A549 (cell line): ENCODE results near the gene ARHGAP22. TPM values are rescaled to one million over a fixed set of nuclear protein-coding genes. Genes with fewer than 3 reads are reported as not detected.

ENCODE experiments used
- ATAC-seq, 2 experiments: fragments of 200-7000 bp in 1 of 2; fragments of >200 bp in 1 of 2; cut with Nextera tagmentation in 1 of 2; cut with Tn5 transposase in 1 of 2; 3 replicates each; pipeline versions ENCODE4 v1.8.0 to v1.9.1; 2018 to 2020; ENCODE audit warnings: mild to moderate bottlenecking in 1 of 2, moderate library complexity in 1 of 2
- CTCF ChIA-PET: fragments of 300-600 bp; sonication (Branson Sonifier 250); formaldehyde crosslinking; extraction: SDS; loops from one replicate; lab custom pipeline; 2021; ENCODE audit warnings: antibody characterized with exemption, inconsistent platforms; lab: Yijun Ruan, JAX
- POLR2A ChIA-PET: fragments of 350-600 bp; formaldehyde crosslinking; extraction: SDS; loops from one replicate; lab custom pipeline; 2021; ENCODE audit warnings: antibody characterized with exemption, inconsistent platforms; lab: Yijun Ruan, JAX
- DNase-seq, 2 experiments: peaks; one replicate each; pipeline versions ENCODE4 v3.0.0 to v3.0.0-alpha.2; 2011 to 2016; ENCODE audit warnings: low read depth in 1 of 2, low spot score in 1 of 2
- FAIRE-seq: peaks from 2 replicates; lab custom pipeline; 2011; peaks lifted over from hg19 to GRCh38; lab: Jason Lieb, UNC
- H3K27ac ChIP-seq, 2 experiments: fragments of >200 bp; sonication (Bioruptor Twin); formaldehyde crosslinking; 3 replicates each; pipeline ENCODE4 v1.5.1; 2016 to 2017
- H3K4me1 ChIP-seq: fragments of >200 bp; sonication (Bioruptor Twin); formaldehyde crosslinking; 3 replicates; pipeline ENCODE4 v1.6.1; 2016
- H3K4me2 ChIP-seq: fragments of >200 bp; sonication (Bioruptor Twin); formaldehyde crosslinking; 3 replicates; pipeline ENCODE4 v1.6.1; 2016
- H3K4me3 ChIP-seq: fragments of >200 bp; sonication (Bioruptor Twin); formaldehyde crosslinking; 3 replicates; pipeline ENCODE4 v1.5.1; 2016
- H3K9me3 ChIP-seq: fragments of >200 bp; sonication (Bioruptor Twin); formaldehyde crosslinking; 3 replicates; pipeline ENCODE4 v1.6.1; 2016
- BCL3 ChIP-seq: fragments of >200 bp; sonication (Bioruptor Twin); formaldehyde crosslinking; IDR thresholded peaks from 3 replicates; pipeline ENCODE4 v1.6.1; 2016
- BHLHE40 ChIP-seq: IDR thresholded peaks from 2 replicates; pipeline ENCODE4 v1.6.1; 2012; ENCODE audit warnings: low read depth, low read length, inconsistent platforms
- CEBPB ChIP-seq, 2 experiments: fragments of >200 bp in 1 of 2; sonication (Bioruptor Twin) in 1 of 2; formaldehyde crosslinking in 1 of 2; IDR thresholded peaks; 2 replicates each; pipeline ENCODE4 v1.6.1; 2012 to 2016
- CTCF ChIP-seq: fragments of >200 bp; sonication (Bioruptor Twin); formaldehyde crosslinking; IDR thresholded peaks from 3 replicates; pipeline ENCODE4 v1.5.1; 2016
- ELK1 ChIP-seq: fragments of 150-350 bp; IDR thresholded peaks from 2 replicates; pipeline ENCODE4 v1.6.1; 2014; ENCODE audit warnings: low read depth, mild to moderate bottlenecking, low read length
- FOXS1 ChIP-seq: fragments of 250-450 bp; sonication (Bioruptor Pico); IDR thresholded peaks from 2 replicates; pipeline ENCODE4 v1.5.0; 2020; ENCODE audit warnings: mild to moderate bottlenecking, moderate library complexity
- GATA3 ChIP-seq: IDR thresholded peaks from 2 replicates; pipeline ENCODE4 v1.6.1; 2012; ENCODE audit warnings: borderline replicate concordance
- HES2 ChIP-seq: fragments of >200 bp; sonication (Bioruptor Twin); formaldehyde crosslinking; IDR thresholded peaks from 2 replicates; pipeline ENCODE4 v1.6.1; 2016
- HEYL ChIP-seq: fragments of 250-450 bp; sonication (Bioruptor Pico); IDR thresholded peaks from 2 replicates; pipeline ENCODE4 v1.8.0; 2021; ENCODE audit warnings: mild to moderate bottlenecking, moderate library complexity
- HOXA7 ChIP-seq: fragments of 250-450 bp; sonication (Bioruptor Pico); IDR thresholded peaks from 2 replicates; pipeline ENCODE4 v1.5.0; 2020; ENCODE audit warnings: mild to moderate bottlenecking, moderate library complexity
- HOXB5 ChIP-seq: fragments of 250-450 bp; sonication (Bioruptor Pico); IDR thresholded peaks from 2 replicates; pipeline ENCODE4 v1.5.0; 2020; ENCODE audit warnings: mild to moderate bottlenecking, moderate library complexity
- MAX ChIP-seq: IDR thresholded peaks from 2 replicates; pipeline ENCODE4 v1.6.1; 2012
- NFE2L2 ChIP-seq: fragments of 150-350 bp; conservative IDR thresholded peaks from 2 replicates; pipeline ENCODE4 v1.6.1; 2014; ENCODE audit warnings: low read length
- NPAS2 ChIP-seq: fragments of 250-450 bp; sonication (Bioruptor Pico); IDR thresholded peaks from 2 replicates; pipeline ENCODE4 v1.8.0; 2022; ENCODE audit warnings: mild to moderate bottlenecking, moderate library complexity, borderline replicate concordance
- NR3C1 ChIP-seq: fragments of >200 bp; sonication (Bioruptor Twin); formaldehyde crosslinking; IDR thresholded peaks from 3 replicates; pipeline ENCODE4 v1.6.1; 2017
- PHF8 ChIP-seq: fragments of 200-600 bp; sonication (generic); IDR thresholded peaks from 2 replicates; pipeline ENCODE4 v1.6.1; 2016; ENCODE audit warnings: low read depth, mild to moderate bottlenecking, antibody characterized with exemption, moderate library complexity, borderline replicate concordance
- RARB ChIP-seq: fragments of 250-450 bp; sonication (Bioruptor Pico); IDR thresholded peaks from 2 replicates; pipeline ENCODE4 v1.8.0; 2021; ENCODE audit warnings: mild to moderate bottlenecking, moderate library complexity
- RCOR1 ChIP-seq: fragments of 150-350 bp; IDR thresholded peaks from 2 replicates; pipeline ENCODE4 v1.6.1; 2014; ENCODE audit warnings: antibody characterized with exemption, low read length, low read depth
- REST ChIP-seq: fragments of 200-600 bp; sonication (generic); IDR thresholded peaks from 2 replicates; pipeline ENCODE4 v1.6.1; 2016; ENCODE audit warnings: antibody characterized with exemption, mild to moderate bottlenecking, moderate library complexity
- RFX5 ChIP-seq: fragments of 450-650 bp; IDR thresholded peaks from 2 replicates; pipeline ENCODE4 v1.7.1; 2014; ENCODE audit warnings: antibody characterized with exemption, mild to moderate bottlenecking, moderate library complexity
- RNF2 ChIP-seq: fragments of 200-600 bp; sonication (generic); IDR thresholded peaks from 2 replicates; pipeline ENCODE4 v1.6.1; 2016; ENCODE audit warnings: low read depth, mild to moderate bottlenecking, antibody characterized with exemption, moderate library complexity, borderline replicate concordance
- SMC3 ChIP-seq: fragments of >200 bp; sonication (Bioruptor Twin); formaldehyde crosslinking; IDR thresholded peaks from 3 replicates; pipeline ENCODE4 v1.6.1; 2018; ENCODE audit warnings: inconsistent platforms
- TP53 ChIP-seq: fragments of 250-450 bp; sonication (Bioruptor Pico); IDR thresholded peaks from 2 replicates; pipeline ENCODE4 v1.5.0; 2021; ENCODE audit warnings: mild to moderate bottlenecking, moderate library complexity
- USF2 ChIP-seq: fragments of 450-650 bp; IDR thresholded peaks from 2 replicates; pipeline ENCODE4 v1.6.1; 2014; ENCODE audit warnings: antibody characterized with exemption
- ZNF302 ChIP-seq: fragments of 250-450 bp; sonication (Bioruptor Pico); IDR thresholded peaks from 2 replicates; pipeline ENCODE4 v1.9.0; 2021; ENCODE audit warnings: inconsistent platforms, mild to moderate bottlenecking, moderate library complexity
- ZSCAN20 ChIP-seq: fragments of 250-450 bp; sonication (Bioruptor Pico); IDR thresholded peaks from 2 replicates; pipeline ENCODE4 v1.8.0; 2022; ENCODE audit warnings: mild to moderate bottlenecking, moderate library complexity
- WGBS: methylation state at CpG from one replicate; pipeline ENCODE4 v1.1.6; 2017; ENCODE audit errors: missing lambda C conversion rate; 5-methylcytosine and 5-hydroxymethylcytosine counted together
- polyA plus RNA-seq, 4 experiments: library from polyadenylated mRNA; depleted of rRNA in 3 of 4; stranded (reverse); fragments of >200 nt; fragmentation: RNase III in 1 of 4; extraction: RNeasy Plus Mini Kit Qiagen cat#74134 plus additional on column Dnase treatment in 1 of 4; gene quantifications; 2 replicates in 3 of 4; 3 replicates in 1 of 4; pipeline ENCODE4 v1.2.3, GENCODE V29; 2011 to 2017

The ARHGAP22 gene
- polyA plus RNA-seq, 2 of the 4 experiments (the other 2 are of a cell fraction), result 1.9 to 3.2 TPM

GRCh38 chr10:48526011-48526821 lies 78.7 kb downstream of the ARHGAP22 start:
- H3K4me1 ChIP-seq, result 0 out of 3 replicates have a peak, but pooled peaks cover 3% of the 10 kb centered on the region
- H3K4me2 ChIP-seq, result no peak overlapping the region
- no peak for DNase-seq
- TF ChIP-seq CEBPB (IDR thresholded peaks at IDR 0.05) (no peak), RCOR1 (no peak), HOXA7 (no peak), GATA3 (no peak), REST (no peak), NPAS2 (CRISPR knock-in tag) (no peak), FOXS1 (CRISPR knock-in tag) (no peak), ZSCAN20 (CRISPR knock-in tag) (no peak), HES2 (no peak), NR3C1 (no peak), TP53 (CRISPR knock-in tag) (no peak), SMC3 (no peak), ZNF302 (no peak), BHLHE40 (no peak), CTCF (no peak), ELK1 (no peak), RNF2 (no peak), MAX (no peak)
- no peak for ATAC-seq
- CTCF ChIA-PET, result interaction anchor here (3.4 kb wide), 1 partner anchor 130 kb away, joined by 26 read pairs; no protein-coding TSS in a partner anchor
- POLR2A ChIA-PET, result no interaction called here
- H3K9me3 ChIP-seq, result no peaks in the 10 kb centered on the region
- no peak overlapping the region for H3K27ac ChIP-seq
- 67% methylated on average over 14 of the region's 14 CpGs for WGBS
- no peak for FAIRE-seq
- no peak overlapping the region for H3K4me3 ChIP-seq

- TF ChIP-seq BCL3 (no peak), RARB (CRISPR knock-in tag) (no peak), PHF8 (no peak), HEYL (CRISPR knock-in tag) (no peak), HOXB5 (CRISPR knock-in tag) (no peak), NFE2L2 (no peak), ELK1 (no peak), FOXS1 (CRISPR knock-in tag) (no peak), USF2 (no peak), RFX5 (no peak)
- TF ChIP-seq, all 56 proteins: peak for 0
- Histone ChIP-seq H3K9me3 (no peaks in the 10 kb centered on the region), H3K27ac (no peak overlapping the region), H3K4me2 (no peak overlapping the region), H3K4me1 (0 out of 3 replicates have a peak, but pooled peaks cover 3% of the 10 kb centered on the region), H3K4me3 (no peak overlapping the region)
- ChIA-PET CTCF (interaction anchor here (0.6 to 3.4 kb wide), 25 partner anchors 10 to 216 kb away, joined by 3 to 26 read pairs (median 4); partner anchors contain the start of gene ARHGAP22), POLR2A (no interaction called here)
- no peak for DNase-seq
- whole genome bisulfite sequencing, result 93% methylated on average over 5 of the region's 5 CpGs
- no peak for ATAC-seq
- FAIRE-seq, result no peak
These were observed 79.8 kb downstream of the ARHGAP22 start for GRCh38 chr10:48525113-48525512.
